Mucosa of rectum (tissue), 2 donors: ENCODE results near the gene OPTC.
"Not testable (repeated sequence)": the region's sequence is repeated elsewhere in the genome, so short reads cannot be mapped to it uniquely, and the experiment has no call there.

Experiments
- H3K27ac ChIP-seq, 2 donors: one replicate each; pipeline ENCODE4 v1.7.0; 2013; ENCODE audit warnings: inconsistent platforms in 2 of 2, low read depth in 2 of 2, low read length in 2 of 2
- H3K27me3 ChIP-seq, 2 donors: one replicate each; pipeline ENCODE4 v1.7.0; 2013; ENCODE audit warnings: low read length in 2 of 2; ENCODE audit not compliant: control insufficient read depth in 2 of 2, insufficient read depth in 2 of 2
- H3K36me3 ChIP-seq, 2 donors: one replicate each; pipeline ENCODE4 v1.7.0; 2013; ENCODE audit warnings: low read length in 2 of 2; ENCODE audit not compliant: control insufficient read depth in 2 of 2, insufficient read depth in 2 of 2
- H3K4me1 ChIP-seq, 2 donors: one replicate each; pipeline ENCODE4 v1.7.0; 2013; ENCODE audit warnings: low read length in 2 of 2, mild to moderate bottlenecking in 1 of 2; ENCODE audit not compliant: control insufficient read depth in 2 of 2, insufficient read depth in 2 of 2
- H3K4me3 ChIP-seq, 2 donors: one replicate each; pipeline ENCODE4 v1.7.0; 2013; ENCODE audit warnings: low read length in 2 of 2
- H3K9ac ChIP-seq, 2 donors: one replicate each; pipeline ENCODE4 v1.7.0; 2013; ENCODE audit warnings: low read length in 2 of 2, low read depth in 1 of 2, mild to moderate bottlenecking in 1 of 2
- H3K9me3 ChIP-seq, 2 donors: one replicate each; pipeline ENCODE4 v1.7.0; 2013; ENCODE audit warnings: low read length in 2 of 2; ENCODE audit not compliant: control insufficient read depth in 2 of 2
- donor health status: healthy.
- donor health status: Normal muscosa, but diverticular disease.

Gene OPTC, protein sequence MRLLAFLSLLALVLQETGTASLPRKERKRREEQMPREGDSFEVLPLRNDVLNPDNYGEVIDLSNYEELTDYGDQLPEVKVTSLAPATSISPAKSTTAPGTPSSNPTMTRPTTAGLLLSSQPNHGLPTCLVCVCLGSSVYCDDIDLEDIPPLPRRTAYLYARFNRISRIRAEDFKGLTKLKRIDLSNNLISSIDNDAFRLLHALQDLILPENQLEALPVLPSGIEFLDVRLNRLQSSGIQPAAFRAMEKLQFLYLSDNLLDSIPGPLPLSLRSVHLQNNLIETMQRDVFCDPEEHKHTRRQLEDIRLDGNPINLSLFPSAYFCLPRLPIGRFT

GRCh38 chr1:203493901-203494300 is at the start of gene OPTC:
Gene OPTC, plus strand, starts transcription at chr1:203494153. Its CDS starts 1,853 bp downstream, at chr1:203496006.
- H3K27me3 ChIP-seq = no peaks in the 10 kb centered on the region

GRCh38 chr1:203444171-203444576 is 49.8 kb upstream of the OPTC start:
- Histone ChIP-seq H3K9me3 (no peaks in the 10 kb centered on the region), H3K36me3 (no peaks in the 10 kb centered on the region), H3K4me1 (peaks cover 12 to 18% of the 10 kb centered on the region in 2 donors), H3K4me3 (no peak overlapping the region), H3K27ac (no peak overlapping the region), H3K27me3 (no peaks in the 10 kb centered on the region), H3K9ac (no peak overlapping the region)

More at GRCh38 chr1:203493901-203494300, at the start of gene OPTC:
- H3K27ac ChIP-seq = no peak within 1 kb of the TSS
- H3K9ac ChIP-seq = no peak within 1 kb of the TSS
- no peak within 1 kb of the TSS for H3K4me3 ChIP-seq
- H3K9me3 ChIP-seq = no peaks in the 10 kb centered on the region
- H3K4me1 ChIP-seq = no peaks in the 10 kb centered on the region
- no peaks in the 10 kb centered on the region for H3K36me3 ChIP-seq

GRCh38 chr1:203447151-203447550 is 46.8 kb upstream of the OPTC start:
- H3K27me3 ChIP-seq = no peaks in the 10 kb centered on the region
- no peaks in the 10 kb centered on the region for H3K36me3 ChIP-seq
- no peak overlapping the region for H3K4me3 ChIP-seq
- no peak overlapping the region for H3K9ac ChIP-seq
- no peaks in the 10 kb centered on the region for H3K9me3 ChIP-seq
- H3K27ac ChIP-seq = no peak overlapping the region
- H3K4me1 ChIP-seq = peaks cover 0 to 2% of the 10 kb centered on the region in 2 donors

- not testable (repeated sequence) for H3K9ac ChIP-seq, H3K27ac ChIP-seq, H3K36me3 ChIP-seq, H3K9me3 ChIP-seq, H3K4me3 ChIP-seq, H3K27me3 ChIP-seq, H3K4me1 ChIP-seq
These were observed 46.4 kb upstream of the OPTC start for GRCh38 chr1:203447598-203447997.

DNA sequence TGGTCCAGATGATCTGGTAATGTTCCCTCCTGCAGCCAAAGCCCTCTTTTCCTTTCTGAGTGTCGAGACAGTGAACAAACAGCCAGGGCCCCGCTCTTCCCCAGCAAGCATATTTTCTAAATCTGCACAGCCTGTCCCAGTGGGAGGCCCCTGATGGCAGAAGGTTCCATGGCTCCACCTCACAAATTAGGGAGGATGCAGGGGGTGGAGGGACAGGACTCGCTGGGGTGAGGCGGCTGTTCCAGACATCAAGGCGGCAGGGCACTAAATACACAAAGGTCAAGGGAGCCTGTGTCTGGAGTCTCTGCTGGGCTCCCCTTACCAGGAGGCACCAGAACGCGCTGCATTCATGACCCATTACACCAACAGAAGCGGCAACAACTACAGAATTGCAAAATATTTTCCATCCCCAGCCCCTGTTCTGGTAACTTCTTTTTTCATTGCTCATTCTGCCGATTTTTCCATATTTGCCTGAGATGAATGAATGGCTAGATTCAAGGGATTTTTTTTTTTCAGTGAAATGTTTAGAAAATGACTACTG is 45.4 kb upstream of the OPTC start:
- H3K9ac ChIP-seq = no peak overlapping the region
- H3K36me3 ChIP-seq = no peaks in the 10 kb centered on the region
- no peaks in the 10 kb centered on the region for H3K9me3 ChIP-seq
- H3K4me1 ChIP-seq = peaks cover 0 to 2% of the 10 kb centered on the region in 2 donors
- H3K4me3 ChIP-seq = no peak overlapping the region
- no peaks in the 10 kb centered on the region for H3K27me3 ChIP-seq
- H3K27ac ChIP-seq = peak overlapping the region in 1 of 2 donors; percentile 18

GRCh38 chr1:203450001-203450400 is 44.0 kb upstream of the OPTC start:
- H3K9me3 ChIP-seq = no peaks in the 10 kb centered on the region
- no peak overlapping the region for H3K9ac ChIP-seq
- no peaks in the 10 kb centered on the region for H3K36me3 ChIP-seq
- no peak overlapping the region for H3K4me3 ChIP-seq
- no peaks in the 10 kb centered on the region for H3K4me1 ChIP-seq
- no peaks in the 10 kb centered on the region for H3K27me3 ChIP-seq
- no peak overlapping the region for H3K27ac ChIP-seq

- no peaks in the 10 kb centered on the region for H3K9me3 ChIP-seq
- no peaks in the 10 kb centered on the region for H3K4me1 ChIP-seq
- H3K27me3 ChIP-seq = no peaks in the 10 kb centered on the region
- H3K4me3 ChIP-seq = no peak overlapping the region
- H3K27ac ChIP-seq = no peak overlapping the region
- no peaks in the 10 kb centered on the region for H3K36me3 ChIP-seq
- H3K9ac ChIP-seq = no peak overlapping the region
These were observed 43.3 kb upstream of the OPTC start for GRCh38 chr1:203450479-203451149.

DNA sequence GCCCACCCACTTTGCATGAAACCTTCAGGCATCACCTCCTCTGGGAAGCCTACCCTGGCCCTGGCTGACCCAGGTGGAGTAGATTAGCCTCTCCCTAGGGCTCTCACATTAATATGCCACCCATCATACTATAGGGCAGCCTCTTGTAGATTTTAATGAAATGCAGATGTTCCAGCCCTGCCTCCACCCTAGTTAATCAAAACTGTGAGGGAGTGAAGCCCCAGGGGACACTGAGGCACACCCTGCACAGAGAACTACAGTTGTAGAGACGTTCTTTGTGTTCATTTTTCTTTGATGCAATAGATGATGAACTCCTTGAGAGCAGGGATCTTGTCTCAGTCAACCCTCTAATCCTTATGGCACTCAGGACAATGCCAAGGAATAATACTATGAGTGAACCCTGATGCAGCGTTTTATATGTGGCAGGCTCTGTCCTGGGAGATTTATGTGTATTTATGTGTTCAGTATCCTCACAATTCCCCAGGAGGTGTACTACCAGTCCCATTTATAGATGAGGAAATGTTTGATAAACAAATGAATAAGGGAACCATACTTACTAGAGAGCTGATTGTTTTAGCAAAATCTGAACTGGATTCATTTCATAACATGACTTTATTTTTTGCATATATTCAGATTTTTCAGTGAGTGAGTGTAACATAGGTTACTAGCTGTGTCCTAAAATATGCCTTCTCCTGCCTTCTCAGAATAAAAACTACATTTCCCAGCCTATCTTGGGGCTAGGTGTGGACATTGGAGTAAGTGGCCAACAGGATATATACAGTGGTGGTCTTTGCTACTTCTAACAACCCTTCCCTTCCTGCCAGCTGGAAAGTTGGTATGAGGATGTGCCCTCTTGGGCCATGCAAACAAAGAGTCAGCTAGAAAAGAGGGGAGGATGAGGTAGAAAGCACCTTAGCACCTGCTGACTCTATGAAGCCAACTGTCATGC is 41.8 kb upstream of the OPTC start:
- no peak overlapping the region for H3K9ac ChIP-seq
- no peak overlapping the region for H3K27ac ChIP-seq
- no peak overlapping the region for H3K4me3 ChIP-seq

GRCh38 chr1:203453016-203453415 is 40.9 kb upstream of the OPTC start:
- Histone ChIP-seq H3K27ac (no peak overlapping the region), H3K27me3 (no peaks in the 10 kb centered on the region), H3K9me3 (no peaks in the 10 kb centered on the region), H3K36me3 (no peaks in the 10 kb centered on the region), H3K4me1 (no peaks in the 10 kb centered on the region), H3K9ac (no peak overlapping the region), H3K4me3 (no peak overlapping the region)

More for the DNA sequence above, 41.8 kb upstream of the OPTC start:
- no peaks in the 10 kb centered on the region for H3K36me3 ChIP-seq
- no peaks in the 10 kb centered on the region for H3K9me3 ChIP-seq
- H3K4me1 ChIP-seq = no peaks in the 10 kb centered on the region
- no peaks in the 10 kb centered on the region for H3K27me3 ChIP-seq
